ENCODE results near the gene HDLBP.

Gene HDLBP

DNA sequence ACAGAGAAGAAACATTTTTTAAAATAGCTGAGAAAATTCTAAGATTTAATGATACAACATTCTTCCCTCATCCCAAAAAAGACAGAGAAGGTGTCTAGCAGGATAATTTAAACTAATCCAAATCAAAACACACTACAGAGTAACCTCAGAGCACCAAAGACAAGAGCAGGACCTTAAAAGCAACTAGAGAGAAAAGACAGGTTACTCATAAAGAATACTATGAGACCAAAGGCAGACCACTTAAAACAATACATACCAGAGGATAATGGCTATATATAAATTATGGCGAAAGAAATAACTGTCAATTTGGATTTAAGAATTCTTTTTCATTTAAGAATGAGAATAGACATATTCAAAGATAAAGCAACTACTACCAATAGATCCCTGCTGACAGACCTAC lies 40.0 kb downstream of the HDLBP start:
- DNase-seq, result no peak

DNA sequence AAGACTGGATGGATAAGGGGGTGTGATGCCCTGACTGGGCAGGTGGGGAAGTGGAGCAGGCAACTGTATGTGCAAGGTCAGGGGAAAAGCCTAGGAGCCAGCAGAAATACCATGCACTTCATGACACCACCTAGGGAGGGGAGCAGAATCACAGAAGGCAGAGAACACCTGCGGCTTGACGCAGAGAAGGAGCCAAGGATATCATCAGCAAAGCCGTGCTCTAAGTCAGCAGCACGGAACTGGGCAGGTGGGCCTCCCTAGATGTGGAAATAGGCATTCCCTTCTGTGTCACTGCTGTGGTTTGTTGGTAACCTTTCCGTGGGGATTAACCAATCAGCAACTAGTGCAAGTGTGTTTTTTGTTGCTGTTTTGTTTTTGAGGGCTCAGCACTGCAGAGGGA lies 41.3 kb downstream of the HDLBP start:
- no peak for DNase-seq

DNA sequence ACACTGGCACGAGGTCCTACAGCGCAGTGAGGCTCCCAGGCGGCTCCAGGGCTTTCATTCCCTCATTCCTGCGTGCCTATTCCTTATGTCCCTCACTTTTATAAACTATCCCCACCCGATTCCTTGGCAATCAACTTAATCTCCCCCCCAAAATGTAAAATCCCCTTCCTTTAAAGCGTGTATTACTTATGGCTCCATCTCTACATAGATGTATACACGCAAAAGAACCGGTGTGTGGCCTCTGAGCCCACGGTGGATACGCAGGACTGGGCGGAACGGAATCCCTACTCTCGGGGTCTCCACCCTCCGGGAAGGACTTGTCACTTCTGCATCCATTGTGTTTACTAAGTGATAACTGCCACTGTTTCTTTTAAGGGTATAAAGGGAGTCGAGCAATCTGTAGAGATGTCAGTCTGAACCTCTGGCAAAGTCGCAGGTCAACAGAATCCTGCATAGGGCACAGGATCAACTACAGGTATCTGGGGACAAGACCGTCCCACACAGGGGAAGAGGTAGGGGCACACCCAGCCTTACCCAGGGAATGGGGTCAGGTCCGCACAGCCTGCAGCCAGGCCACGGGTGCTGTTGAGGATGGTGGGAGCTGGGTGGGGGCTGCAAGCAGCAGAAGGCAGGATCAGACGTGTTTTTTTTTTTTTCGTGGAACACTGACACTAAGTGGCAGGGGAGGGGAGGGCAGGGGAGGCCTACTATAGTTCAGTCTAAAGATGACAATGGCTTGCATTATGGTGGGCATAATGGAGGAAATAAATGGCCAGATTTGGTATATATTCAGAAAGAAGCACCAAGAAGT lies 42.1 kb downstream of the HDLBP start:
- no peak for DNase-seq

DNA sequence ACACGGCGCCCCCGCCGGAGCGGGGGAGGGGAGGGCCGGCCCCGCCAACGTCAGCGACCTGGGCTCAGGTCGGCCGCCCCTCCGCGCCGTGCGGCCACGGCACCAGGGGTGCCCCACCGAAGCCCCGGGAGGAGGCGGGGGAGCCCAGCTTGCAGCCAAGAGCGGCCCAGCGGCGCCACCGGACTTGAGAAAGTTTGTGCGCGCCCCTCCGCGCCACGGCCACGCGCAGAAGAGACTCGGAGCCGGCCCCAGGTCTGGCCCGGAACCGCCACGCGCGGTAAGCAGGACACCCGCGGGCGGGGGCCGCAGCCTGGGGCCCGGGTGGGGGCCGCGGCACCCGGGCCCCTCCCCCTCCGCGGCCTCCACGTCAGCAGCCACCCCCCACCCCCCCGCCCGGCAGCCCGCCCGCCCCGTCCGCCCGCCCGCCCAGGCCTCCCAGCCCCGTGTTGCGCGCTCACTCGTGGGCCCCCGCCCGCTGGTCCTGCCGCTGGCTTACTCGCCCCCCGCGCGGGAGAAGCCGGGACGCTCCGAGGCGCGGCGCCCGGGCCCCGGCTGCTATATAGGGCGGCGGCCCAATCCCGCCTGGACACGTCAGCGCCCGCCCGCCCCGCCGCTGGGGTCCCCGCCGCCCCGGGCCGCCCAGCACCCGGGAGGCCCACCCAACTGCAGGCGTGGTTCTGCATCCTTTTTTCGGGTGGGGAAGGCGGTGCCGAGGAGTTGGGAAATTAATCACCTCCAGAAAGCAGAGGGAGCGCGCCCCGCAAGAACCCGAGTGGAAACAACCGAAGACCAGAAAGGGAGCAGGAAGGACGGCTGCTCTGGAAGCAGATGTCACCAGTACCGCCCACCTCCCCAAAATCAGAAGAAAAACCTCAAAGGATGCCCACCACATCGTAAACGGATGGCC lies 42.9 kb downstream of the HDLBP start:
- peak in 41 of 51 donors; percentile 7 to 78 (median 38) for DNase-seq

DNA sequence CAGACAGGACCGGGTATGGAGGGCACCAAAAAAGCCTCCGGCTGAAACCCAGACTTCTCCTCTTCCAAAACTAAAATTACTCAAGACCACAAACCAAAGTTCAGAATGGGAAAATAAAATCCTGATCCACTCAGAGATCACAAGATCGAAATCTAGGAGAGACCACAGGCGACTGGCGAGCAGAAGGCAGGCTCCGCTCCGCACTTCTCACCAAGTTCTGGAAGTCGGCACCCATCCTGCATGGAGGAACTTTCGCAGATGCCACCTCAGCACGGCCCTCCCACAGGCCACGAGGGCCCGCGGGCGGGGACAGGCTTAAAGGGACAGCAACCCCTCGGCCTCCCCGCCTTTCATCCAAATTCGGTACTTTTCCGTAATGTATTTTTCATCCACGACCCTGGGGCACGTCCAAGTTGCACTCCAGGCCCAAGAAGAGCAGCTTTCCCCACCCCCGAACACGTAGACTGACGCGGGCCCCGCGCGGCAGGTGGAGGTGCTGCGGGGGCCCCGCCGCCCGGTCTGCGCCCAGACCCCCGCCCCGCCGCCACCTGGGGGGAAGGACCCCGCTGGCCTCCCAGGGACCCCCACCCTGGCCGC lies 43.7 kb downstream of the HDLBP start:
- DNase-seq, result peak in 48 of 51 donors; percentile 6 to 85 (median 64)

DNA sequence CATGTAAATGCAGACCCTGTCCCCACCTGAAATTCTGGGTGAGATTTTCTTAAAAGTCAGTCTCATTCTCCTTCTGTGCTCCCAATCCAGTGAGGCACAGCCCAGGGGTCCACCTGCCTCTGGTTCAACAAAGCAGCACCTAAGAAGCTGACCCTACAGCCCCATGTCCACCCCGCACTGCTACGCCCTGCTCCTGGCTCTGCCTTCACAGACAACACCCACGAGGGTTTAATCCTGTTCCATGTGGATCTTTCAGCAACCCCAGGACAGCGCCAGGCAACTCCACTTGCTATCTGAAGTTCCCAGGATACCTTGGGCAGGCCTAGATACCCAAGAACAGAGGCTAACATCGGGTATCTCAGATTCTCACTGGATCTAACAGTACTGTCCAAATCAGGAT lies 44.9 kb downstream of the HDLBP start:
- DNase-seq, result no peak

DNA sequence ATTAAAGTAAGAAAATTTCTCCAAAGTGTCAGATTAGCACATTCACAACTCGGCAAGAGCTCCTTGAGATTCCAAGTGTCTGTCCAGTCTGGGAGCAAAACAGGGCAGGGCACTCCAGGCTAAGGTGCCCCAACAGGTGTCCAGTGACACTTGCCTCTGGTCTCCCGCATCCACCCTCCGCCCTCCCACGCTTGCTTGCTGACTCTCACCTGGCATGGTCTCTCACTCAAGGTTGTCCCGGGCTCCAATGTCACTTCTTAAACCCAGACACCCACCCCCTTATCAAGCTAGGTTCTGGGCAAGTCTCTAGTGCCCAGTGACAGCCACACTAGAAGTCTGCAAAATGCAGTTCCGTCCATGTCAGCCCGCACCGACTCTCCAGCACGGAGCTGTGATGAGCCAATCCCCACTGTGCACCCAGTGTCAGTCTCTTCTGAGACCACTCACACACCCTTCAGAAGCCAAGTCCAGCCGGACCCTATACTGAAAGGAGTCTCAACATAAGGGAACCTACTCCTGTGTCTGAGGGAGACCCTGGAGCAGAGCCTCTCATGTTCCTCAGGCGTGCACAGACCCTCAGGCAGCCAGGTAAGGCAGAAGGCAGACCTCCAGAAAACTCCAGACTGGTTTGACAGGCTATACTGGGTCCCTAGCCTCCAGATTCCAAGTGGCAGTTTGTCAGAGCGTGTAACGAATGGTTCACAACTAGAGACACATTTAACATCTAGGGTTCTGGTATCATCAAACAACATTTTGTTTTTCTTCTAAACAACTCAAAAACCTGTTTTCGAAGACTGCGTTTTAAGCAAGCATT lies 45.6 kb downstream of the HDLBP start:
- no peak for DNase-seq

DNA sequence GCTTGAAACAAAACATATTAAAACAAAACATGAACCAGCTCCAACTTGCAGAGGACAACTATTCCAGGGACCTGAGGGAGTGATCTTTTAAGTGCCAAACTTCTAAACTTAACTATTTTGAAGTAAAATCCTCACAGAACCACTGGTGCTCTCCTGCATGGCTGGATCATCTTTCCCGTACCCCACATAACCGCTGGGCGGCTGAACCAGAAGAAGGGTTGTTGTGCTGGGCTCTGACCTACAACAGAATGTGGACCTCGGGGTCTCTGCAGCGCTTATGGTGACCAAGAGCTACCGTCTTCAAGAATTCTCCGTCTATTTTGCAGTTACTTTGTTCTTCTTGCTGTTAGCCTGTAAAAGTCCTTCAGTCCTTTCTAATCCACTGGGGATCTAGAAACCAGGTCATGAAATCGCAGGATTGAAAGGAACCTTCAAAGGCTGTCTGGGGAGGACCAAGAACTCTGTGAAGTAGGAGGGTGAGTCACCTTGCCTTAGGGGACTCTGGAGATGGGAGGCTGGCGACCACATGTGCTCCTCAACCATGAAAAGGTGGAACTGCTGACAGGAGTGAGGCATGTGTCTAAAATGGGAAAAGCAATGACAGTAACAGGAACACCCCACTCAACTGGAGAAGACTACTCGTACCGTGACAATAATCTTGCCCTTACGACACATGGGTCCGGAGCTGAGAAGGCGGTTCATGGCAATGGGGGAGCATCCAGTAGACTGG lies 46.6 kb downstream of the HDLBP start:
- DNase-seq, result no peak

DNA sequence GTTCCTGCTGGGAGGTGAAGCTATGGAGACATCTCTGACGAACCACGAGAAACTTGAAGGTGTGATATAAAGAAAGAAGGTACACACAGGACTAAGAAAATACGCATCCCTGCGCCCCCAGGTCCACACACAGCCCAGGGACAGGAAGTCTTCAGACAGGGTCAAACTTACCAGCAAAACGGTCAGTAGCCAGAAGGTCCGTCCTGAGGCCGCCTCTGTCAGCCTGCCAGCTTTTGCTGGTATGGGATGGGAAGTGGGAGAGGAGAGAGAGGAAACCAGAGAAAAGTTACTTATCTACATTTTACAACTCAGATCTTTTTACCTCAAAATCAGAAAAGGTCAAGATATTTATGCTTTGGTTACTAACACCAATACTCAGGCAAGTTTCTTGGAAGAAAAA lies 47.2 kb downstream of the HDLBP start:
- no peak for DNase-seq

DNA sequence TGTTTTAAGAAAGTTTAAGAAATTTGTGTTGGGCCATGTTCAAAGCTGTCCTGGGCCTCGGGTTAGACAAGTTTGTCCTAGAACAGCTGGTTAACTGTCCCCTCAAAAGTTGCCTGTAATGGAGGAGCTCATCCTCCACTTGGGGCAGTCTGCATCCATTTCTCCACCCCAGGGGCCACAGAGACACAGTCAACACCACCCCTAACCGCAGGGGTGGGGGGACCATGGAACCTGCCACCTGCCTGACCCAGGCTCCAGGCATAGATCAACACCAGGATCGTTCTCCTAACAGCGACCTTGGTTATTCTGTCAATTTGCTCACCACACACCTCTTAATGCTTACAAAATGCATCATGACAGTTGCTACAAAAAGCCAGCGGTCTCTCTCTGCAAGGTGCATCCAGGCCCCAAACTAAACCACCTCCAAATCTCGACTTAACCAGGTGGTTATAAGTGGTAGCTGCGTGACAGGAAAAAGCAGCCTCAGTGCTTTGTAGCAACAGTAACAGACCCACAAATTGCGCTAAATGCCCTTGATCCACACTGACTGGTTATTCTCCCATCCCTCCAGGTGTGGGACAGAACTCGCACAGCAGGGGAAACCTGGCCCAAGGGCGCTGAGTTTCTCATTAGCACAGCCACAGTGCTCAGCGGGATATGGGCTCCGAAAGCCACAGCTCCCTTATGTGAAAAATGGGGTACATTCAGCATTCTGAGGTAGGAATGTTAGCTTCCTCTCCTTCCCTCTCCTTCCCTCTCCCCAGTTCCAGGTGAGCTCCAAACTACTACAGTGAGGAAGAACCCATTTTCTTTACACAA lies 48.0 kb downstream of the HDLBP start:
- DNase-seq, result no peak

DNA sequence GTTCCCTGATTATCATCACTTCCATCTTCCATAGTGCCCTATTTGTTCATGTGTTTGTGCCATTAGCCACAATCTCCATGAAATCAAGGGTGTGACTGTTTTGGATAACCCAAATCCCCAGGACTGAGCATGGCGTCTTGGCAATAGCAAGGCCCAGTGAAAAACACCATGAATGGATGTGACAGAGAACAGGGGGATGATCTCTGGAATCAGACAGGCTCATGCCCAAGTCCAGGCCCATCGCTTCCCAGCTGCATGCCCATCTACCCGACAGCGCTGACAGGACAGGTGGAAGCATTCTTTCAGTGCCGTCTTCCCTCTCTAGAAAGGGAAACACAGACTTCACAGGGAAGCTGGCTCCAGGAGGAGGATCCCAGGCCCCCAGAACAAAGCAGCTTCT lies 50.0 kb downstream of the HDLBP start:
- DNase-seq, result no peak

DNA sequence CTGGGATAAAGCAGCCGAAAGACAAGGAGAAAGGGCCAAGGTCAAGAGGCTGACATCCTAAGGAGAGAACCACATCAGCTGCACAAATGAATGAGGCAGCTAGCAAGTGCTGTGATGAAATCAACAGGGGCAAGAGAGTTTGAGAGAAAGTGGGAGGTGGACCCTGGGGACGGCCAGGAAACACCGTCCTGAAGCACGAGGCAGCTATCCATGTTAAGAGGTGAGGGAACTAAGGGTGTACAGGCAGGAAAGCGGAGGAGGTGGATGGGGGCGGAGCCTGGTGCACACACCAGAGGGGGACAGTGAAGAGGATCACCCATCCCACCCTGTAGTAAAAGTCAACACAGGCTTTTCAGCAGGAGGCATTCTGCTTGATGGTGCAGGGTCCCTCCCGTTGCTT lies 52.4 kb downstream of the HDLBP start:
- no peak for DNase-seq

DNA sequence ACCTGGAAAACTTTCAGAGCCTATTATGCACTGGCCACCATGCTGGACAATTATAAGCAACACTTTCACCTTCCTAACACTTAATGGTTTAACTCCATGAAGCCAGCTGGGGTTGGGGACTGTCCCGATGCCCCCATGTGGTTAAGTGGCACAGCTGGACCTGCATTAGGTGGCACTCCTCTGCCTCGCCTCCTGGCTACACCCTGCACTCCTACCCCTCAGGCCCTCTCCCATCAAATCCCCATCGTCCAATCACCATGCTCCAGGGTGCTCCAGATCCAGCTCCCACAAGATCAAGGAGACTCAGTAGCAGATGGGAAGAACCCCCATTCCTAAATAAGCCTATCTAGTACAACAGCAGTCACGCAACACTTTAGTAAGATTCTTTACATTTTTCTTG lies 53.8 kb downstream of the HDLBP start:
- no peak for DNase-seq

DNA sequence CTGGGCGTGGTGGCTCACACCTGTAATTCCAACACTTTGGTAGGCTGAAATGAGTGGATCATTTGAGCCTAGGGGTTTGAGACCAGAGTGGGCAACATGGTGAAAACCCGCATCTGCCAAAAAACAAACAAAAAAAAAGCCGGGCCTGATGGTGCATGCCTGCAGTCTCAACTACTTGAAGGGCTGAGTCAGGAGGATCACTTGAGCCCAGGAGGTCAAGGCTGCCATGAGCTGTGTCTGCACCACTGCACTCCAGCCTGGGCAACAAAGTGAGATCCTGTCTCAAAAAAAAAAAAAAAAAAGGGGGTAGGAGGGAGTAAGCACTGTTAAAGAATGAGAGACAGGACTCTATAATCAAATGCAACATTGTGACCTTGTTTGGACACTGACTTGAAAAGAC lies 54.6 kb downstream of the HDLBP start:
- no peak for DNase-seq

DNA sequence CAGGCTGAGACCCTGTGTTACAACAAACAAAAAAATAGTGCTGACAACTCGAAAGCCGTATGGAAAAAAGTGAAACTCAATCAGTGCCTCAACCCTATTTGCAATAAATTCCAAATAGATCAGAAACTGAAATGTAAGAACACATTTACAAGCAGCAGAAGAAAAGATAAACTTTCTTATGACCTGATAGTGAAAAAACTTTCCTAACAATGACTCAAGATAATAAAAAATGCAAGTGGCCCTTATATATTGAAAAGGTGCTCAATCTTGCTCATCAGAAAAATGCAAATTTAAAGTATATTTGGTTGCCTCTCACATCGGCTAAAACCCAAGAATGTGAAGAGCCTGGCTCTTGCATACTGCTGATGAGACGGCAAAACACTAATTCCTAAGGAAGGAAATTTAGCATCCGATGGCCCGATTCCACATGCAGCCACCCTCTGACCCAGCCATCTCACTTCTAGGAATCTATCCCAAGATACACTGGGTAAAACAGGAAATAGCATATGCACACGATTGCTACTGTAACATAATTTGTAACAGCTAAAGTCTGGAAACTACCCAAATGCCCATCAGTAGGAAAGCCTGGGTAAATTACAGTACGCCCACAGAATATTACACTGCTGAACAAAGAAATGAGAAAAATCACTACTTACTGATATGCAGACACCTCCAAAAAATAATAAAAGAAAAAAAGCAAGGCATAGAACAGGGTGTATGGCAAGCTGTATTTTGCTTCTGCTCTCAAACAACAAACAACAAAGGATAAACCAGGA lies 56.8 kb downstream of the HDLBP start:
- no peak for DNase-seq

DNA sequence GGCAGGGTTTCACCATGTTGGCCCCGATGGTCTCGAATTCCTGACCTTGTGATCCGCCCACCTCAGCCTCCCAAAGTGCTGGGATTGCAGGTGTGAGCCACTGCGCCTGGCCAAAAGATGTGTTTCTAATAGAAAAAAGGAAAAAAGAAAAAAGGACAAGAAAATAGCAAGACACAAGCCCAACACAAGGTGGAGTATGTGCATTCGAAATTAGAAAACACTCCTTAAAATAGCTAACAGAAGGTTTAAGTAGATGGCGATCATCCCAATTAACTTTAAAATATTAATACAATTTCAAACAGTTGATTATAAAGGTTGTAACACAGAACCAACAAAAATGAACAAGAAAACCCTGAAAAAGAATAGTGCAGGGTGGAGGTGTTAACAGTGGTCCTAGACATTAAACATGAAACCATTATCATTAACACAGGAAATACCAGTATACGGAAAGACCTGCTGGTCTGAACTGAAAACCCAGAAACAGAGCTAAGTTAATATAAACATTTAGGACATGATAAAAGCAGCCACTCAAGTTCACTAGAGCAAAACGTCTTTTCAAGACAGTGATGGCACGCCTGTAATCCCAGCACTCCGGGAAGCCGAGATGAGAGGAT lies 57.9 kb downstream of the HDLBP start:
- DNase-seq, result no peak

DNA sequence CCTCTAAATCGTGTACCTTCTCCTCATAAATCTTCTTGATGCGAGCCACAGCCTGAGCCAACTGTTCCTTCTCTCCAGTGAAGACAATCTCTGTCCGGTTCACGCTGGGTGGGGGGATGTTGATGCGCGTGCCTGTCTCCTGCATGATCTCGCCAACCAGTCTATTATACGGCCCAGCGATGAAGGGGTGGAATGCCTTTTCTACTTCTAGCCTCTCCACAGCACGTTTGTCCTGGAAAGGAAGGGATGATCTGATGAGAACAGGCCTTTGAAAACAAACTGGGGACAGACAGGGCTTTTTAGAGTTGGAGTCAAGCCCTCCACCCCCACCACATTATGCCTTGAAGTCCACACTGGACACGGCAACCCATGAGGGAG lies 59.3 kb downstream of the HDLBP start:
- no peak for DNase-seq

DNA sequence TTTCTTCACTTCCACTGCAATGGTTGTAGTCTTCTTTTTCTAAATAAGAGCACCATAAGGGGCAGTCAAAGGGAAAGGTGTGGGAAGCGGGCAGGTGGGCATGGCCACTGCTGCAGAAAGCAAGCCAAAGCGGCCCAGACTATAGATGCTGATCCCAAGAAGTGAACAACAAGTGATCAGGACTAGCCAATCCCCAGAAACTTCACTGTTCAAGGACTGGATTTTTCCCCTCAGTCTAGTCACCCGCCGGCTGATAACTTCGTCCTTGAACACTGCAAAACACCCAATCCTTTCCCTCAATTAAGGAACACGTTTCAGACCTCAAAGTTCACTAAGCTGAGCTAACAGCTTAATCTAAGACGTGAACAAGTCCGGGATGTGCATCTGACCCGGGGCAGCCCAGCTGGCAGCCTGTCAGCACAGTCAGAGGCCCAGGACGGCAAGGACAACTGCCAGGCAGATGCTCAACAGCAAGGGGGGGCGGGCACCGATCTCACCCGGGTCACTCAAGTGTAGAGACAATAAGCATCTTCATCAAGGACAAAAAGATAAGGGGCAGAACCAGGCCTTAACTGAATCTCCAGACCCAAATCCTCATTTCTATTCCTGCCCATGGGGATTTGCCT lies 59.8 kb downstream of the HDLBP start:
- peak in 9 of 51 donors; percentile 11 to 33 (median 18) for DNase-seq
